Transverse colon (tissue), 3 donors: Measurements from ENCODE around the gene THADA.

Source experiments
- EP300 ChIP-seq: sonication (generic); formaldehyde crosslinking; IDR thresholded peaks from one replicate; pipeline ENCODE4 v1.6.1; 2017; ENCODE audit warnings: antibody characterized with exemption, low read depth
- POLR2A ChIP-seq: fragments of 450-650 bp; IDR thresholded peaks from one replicate; pipeline ENCODE4 v1.6.1; 2016; ENCODE audit warnings: antibody characterized with exemption, mild to moderate bottlenecking, moderate library complexity
- TF ChIP-seq, protein P1 (sequence below), 5 experiments: fragments of 200-600 bp in 3 of 5; fragments of 450-650 bp in 2 of 5; sonication (generic) in 3 of 5; IDR thresholded peaks; 1 replicate in 2 of 5; 2 replicates in 3 of 5; pipeline ENCODE4 v1.5.1; 2016 to 2017; ENCODE audit warnings: antibody characterized with exemption in 5 of 5, inconsistent platforms in 3 of 5, mild to moderate bottlenecking in 2 of 5, moderate library complexity in 1 of 5

DNA sequence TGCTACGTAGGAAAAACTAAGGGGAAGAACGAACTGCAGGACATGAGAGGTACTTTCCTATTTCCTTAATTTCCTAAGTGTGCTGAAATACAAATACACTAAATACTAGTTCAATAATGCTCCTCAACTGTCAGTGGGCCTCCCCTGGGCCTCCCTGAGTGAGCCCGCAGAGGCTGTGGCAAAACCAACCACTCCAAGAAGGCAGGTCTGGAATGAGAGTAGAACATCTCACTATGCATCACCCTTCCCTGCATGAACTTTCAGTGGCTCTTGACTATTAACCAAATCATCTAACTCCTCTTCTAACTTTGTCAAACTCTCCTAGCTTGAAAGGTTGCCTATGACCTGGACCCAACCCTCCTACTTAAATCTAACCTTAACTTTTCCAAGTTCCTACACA lies 84.6 kb downstream of the THADA start:
- TF ChIP-seq POLR2A = no peak
- TF ChIP-seq, protein P1, sequence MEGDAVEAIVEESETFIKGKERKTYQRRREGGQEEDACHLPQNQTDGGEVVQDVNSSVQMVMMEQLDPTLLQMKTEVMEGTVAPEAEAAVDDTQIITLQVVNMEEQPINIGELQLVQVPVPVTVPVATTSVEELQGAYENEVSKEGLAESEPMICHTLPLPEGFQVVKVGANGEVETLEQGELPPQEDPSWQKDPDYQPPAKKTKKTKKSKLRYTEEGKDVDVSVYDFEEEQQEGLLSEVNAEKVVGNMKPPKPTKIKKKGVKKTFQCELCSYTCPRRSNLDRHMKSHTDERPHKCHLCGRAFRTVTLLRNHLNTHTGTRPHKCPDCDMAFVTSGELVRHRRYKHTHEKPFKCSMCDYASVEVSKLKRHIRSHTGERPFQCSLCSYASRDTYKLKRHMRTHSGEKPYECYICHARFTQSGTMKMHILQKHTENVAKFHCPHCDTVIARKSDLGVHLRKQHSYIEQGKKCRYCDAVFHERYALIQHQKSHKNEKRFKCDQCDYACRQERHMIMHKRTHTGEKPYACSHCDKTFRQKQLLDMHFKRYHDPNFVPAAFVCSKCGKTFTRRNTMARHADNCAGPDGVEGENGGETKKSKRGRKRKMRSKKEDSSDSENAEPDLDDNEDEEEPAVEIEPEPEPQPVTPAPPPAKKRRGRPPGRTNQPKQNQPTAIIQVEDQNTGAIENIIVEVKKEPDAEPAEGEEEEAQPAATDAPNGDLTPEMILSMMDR (IDR thresholded peaks at IDR 0.05) = no peak
- TF ChIP-seq EP300 = no peak
